NCI-H128 (cell line): ENCODE results near the gene MAPK11.

ENCODE experiments used
- DNase-seq: peaks from one replicate; lab custom pipeline; 2025; ENCODE audit not compliant: unreplicated experiment; lab: John Stamatoyannopoulos, UW

The MAPK11 gene

GRCh38 chr22:50269970-50270665, at the start of gene MAPK11:
MAPK11 (minus strand) TSS chr22:50270380; CDS start chr22:50270292, 88 bp downstream.
- DNase-seq = no peak

- no peak for DNase-seq
These were observed 49.3 kb upstream of the MAPK11 start for GRCh38 chr22:50319503-50319951.

DNA sequence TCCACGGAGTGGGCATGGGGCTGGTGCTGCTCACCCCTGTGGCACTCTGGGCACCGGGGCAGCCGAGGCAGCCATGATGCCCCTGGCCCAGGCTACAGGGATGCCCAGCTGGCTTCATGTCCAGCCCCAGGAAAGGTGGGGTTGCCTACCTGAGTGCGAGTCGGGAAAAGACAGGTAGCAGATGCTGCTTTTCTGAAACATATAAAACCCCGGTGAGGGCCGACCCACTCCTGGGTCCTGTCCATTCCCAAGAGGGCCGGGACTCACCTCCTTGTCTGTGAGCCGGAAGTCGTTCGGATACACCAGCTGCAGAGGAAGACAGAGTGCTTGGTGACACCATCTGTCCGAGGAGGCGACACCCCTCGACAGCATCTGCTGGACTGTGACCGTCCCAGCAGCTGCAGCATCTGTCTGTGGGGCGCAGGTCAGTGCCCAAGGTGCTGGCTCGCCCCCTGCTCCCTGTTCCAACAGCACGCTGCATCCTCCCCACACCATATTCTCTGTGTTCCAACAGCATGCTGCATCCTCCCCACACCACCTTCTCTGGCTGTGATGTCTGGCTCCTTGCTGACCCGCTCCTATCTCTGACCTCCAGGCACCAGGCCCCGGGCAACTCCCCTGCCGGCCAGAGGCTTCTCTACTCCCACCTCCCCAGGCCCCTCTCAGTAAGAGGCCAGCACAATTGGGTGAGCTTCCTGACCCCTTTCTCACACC, 48.7 kb upstream of the MAPK11 start:
- no peak for DNase-seq

- no peak for DNase-seq
These were observed 48.1 kb upstream of the MAPK11 start for GRCh38 chr22:50318356-50318697.

DNA sequence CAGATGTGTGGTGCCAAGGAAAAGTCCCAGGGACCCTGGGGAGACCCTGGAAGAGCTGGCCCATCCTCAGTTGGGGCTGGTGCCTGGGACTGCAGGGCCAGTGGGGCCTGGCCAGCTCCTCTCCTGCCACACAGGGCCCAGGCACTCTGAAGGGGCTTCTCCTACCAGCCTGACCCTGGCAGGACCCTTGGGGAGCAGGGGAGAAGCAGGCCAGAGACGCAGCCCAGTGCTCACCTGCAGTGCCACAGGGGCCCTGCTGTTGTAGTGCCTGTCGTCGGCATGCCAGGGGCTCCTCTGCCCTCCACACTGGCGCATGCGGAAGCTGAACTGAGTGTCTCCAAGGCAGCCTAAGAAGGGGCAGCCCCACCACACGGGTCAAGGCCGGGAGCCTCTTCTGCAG, 47.5 kb upstream of the MAPK11 start:
- DNase-seq = no peak

- DNase-seq = no peak
These were observed 47.0 kb upstream of the MAPK11 start for GRCh38 chr22:50317178-50317577.

DNA sequence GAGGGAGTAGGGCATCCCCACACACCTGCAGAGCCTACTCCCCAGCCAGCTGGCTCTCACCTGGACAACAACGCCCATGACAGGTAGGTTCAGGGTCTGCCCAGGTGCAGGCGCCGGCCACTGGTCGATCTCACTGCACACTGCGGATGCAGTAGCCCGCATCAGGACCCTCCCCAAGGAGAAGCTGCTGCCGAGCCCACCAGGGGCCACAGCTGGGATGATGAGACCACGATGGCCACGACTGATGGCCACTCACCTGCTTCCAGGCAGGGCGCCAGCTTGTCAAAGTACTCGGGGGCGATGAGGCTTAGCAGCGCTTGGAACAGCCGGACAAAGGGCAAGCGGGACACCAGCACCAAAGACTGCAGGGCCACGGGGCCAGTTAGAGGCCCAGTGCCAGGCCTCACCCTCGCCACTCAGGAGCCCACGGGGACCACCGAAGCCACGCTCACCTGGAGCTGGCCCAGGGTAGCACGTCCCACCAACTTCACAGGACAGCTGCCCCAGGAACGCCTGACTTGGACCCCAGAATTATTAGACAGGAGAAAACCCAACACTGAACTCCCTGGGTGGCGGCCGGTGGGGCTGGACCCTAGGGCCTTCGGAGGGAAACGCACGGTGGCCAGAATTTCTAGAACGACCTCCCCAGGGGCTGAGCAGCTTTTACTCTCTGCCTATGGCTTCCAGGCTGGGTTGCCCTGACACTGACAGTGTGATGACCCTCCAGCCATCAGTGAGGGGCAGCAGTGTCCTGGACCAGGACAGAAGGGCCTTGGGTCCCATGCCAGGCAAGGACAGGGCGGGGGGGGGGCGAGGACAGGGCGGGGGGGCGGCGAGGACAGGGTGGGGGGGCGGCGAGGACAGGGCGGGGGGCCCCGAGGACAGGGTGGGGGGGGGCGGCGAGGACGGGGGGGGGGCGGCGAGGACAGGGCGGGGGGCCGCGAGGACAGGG, 46.2 kb upstream of the MAPK11 start:
- DNase-seq = no peak

- no peak for DNase-seq
These were observed 45.3 kb upstream of the MAPK11 start for GRCh38 chr22:50315289-50316113.

GRCh38 chr22:50314455-50315288, 44.5 kb upstream of the MAPK11 start:
- DNase-seq = no peak

- no peak for DNase-seq
These were observed 43.9 kb upstream of the MAPK11 start for GRCh38 chr22:50314081-50314454.

- DNase-seq = no peak
These were observed 43.4 kb upstream of the MAPK11 start for GRCh38 chr22:50313600-50313999.

GRCh38 chr22:50313021-50313420, 42.8 kb upstream of the MAPK11 start:
- no peak for DNase-seq

GRCh38 chr22:50312371-50312770, 42.2 kb upstream of the MAPK11 start:
- no peak for DNase-seq

DNA sequence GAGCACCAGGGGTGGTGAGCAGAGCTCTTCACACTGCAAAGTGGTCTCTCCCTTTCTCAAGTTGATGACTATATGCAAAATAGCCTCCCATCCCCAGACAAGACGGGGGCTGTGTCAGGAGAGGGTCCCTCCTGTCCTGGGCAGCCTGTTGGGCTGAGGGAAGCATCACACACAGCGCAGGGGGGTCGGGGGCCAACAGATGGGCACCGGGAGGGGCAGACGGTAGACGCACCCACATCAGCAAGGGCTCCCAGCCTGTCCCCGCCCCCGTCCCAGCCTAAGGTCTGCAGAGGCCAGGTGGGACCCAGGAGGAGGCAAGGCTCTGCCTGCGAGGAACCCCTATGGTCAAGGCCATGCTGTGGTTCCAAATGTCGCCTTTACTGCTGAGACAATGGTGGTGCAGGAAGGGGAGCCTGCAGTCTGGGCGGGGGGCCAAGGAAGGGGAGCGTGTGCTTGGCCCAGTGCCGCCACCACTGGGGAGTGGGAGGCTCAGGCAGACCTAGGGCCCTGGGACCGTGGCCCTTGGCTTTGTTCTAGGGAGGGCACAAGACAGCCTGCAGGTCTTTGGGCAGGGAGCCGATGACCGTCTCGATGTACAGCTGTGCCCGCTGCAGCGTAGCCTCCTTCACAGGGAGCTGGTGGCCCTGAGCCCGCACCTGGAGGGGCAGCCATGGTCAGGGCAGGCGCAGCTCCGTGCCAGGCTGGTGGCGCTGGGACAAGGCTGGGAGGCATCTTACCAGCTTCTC, 41.6 kb upstream of the MAPK11 start:
- DNase-seq = no peak

DNA sequence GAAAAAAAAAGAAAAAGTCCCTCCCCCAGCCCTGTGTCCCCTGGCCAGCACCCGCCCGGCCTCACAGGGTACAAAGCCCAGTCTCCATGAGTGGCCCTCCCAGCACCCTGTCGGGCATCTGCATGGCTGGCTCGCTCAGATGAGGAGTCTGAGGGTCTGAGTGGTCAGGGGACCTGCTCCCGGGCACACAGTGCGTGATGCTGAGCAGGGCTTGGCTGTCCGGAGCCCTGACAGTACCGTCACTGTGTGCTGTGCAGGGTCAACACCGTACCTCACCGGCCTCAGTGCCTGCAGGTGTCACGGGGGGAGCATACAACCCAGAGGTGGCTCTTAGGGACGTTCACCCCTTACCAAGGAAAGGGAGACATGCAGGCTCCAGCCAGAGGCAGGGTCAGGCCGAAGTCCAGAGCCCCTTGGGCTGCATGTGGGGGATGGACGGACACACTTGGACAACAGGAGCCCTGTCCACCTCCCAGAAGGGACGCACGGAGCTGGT, 40.8 kb upstream of the MAPK11 start:
- no peak for DNase-seq

DNA sequence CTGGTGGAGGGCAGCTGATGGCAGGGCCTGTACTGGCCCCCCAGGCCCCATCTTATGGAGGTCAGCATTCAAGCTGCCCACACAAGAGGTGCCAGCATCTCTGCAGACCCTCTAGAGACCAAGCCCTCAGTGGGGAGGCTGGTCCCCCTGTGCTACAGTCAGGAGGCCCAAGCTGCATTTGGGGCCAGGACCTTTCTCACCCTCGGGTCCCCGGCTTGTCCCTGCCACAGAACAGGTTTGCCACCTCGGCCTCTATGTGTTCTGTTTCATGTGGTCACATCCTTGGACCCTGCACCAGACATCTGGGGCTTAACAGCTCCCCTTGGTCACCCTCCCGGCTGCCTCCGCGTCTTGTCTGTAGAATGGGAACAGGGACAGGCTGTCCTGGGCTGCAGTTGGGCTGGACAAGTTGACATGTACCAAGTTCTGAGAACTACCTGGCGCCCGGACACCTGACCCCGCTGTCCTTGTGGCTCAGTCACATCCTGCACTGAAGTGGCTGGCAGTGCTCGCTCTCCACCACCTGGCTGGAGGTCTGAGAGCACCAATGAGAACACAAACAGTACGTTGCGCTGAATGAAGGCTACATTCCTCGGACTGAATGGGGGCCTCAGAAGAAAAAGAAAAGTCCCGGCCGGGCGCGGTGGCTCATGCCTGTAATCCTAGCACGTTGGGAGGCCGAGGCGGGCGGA, 40.0 kb upstream of the MAPK11 start:
- no peak for DNase-seq

- DNase-seq = no peak
These were observed 39.4 kb upstream of the MAPK11 start for GRCh38 chr22:50309601-50309991.

DNA sequence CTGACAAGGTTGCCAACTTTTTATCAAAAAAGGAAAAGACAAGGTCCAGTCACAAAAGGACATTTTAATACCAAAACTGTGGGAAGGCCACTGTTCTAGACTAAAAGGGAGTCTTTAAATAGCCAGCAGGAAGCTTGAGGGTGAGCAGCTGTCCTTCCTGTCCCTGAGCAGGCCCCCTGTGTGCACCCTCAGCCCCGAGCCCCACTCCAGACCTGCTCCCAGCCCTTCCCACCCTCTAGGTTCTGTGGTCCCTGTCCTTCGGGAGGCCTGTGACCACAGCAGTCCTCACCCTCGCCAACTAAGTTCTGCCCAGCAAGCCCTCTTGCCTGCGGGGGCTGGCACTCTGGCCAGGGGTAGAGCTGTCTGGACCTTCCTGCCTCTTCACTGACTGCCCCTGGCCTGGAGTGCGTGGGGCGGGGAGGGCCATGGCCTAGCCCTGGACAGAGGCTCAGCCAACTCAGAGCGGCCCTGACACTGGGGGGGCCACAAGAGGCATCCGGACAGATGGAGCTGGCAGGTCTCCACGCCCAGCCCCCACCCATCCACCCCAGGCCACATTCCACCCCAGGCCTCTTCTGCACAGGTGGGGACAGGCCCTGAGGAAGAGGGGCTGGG, 38.9 kb upstream of the MAPK11 start:
- no peak for DNase-seq
